HG02763 (cell line): ENCODE data around the gene SHISA9.
"Not testable (repeated sequence)": the region's sequence is repeated elsewhere in the genome, so short reads cannot be mapped to it uniquely, and the experiment has no call there.

Source experiments
- ATAC-seq: cut with Tn5 transposase; IDR thresholded peaks from one replicate; pipeline ENCODE4 v1.9.1; 2021; ENCODE audit warnings: mild to moderate bottlenecking, moderate library complexity; ENCODE audit not compliant: unreplicated experiment

The SHISA9 gene

DNA sequence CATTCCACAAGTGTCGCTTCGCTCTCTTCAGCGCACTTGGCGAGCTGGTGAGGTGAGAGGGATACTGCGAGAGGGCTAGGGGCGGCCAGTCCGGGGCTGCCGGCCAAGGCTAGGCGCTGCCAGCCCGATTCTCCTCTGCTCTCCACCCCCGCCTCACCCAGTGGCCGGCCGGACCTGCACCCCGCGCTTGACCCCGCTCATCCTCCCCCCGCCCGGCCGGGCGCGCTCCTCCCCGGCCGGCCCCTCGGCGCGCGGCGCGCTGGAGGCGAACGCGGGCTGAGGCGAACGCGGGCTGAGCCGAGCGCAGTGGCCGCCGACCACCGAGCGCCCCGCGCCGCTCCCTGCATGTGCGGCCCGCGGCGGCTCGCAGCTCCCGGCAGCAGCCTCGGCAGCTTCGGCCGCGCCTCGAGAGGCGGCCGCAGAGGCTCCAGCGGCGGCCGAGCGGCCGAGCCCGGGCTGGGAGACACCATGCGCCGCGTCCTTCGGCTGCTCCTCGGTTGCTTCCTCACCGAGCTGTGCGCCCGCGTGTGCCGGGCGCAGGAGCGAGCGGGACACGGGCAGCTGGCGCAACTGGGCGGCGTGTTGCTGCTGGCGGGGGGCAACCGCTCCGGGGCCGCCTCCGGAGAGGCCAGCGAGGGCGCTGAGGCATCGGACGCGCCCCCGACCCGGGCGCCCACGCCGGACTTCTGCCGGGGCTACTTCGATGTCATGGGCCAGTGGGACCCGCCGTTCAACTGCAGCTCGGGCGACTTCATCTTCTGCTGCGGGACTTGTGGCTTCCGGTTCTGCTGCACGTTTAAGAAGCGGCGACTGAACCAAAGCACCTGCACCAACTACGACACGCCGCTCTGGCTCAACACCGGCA, at the start of gene SHISA9:
TSS of gene SHISA9 (plus strand) at position 2 of the 865 bp plus-strand sequence.
- no peak for ATAC-seq

- no peak for ATAC-seq
These were observed 47.4 kb upstream of the SHISA9 start for GRCh38 chr16:12853972-12854371.

DNA sequence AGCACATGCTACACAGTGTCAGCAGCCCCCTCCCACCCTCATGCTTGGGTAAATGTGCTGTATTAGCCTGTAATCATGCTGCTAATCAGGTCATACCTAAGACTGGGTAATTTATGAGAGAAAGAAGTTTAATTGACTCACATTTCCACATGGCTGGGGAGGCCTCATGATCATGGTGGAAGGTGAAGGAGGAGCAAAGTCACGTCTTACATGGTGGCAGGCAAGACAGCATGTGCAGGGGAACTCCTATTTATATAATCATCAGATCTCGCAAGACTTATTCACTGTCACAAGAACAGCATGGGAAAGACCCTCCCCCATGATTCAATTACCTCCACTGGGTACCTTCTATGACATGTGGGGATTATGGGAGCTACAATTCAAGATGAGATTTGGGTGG, 44.0 kb upstream of the SHISA9 start:
- ATAC-seq: not testable (repeated sequence)

GRCh38 chr16:12862327-12862726, 39.1 kb upstream of the SHISA9 start:
- no peak for ATAC-seq

- no peak for ATAC-seq
These were observed 38.5 kb upstream of the SHISA9 start for GRCh38 chr16:12862941-12863340.

DNA sequence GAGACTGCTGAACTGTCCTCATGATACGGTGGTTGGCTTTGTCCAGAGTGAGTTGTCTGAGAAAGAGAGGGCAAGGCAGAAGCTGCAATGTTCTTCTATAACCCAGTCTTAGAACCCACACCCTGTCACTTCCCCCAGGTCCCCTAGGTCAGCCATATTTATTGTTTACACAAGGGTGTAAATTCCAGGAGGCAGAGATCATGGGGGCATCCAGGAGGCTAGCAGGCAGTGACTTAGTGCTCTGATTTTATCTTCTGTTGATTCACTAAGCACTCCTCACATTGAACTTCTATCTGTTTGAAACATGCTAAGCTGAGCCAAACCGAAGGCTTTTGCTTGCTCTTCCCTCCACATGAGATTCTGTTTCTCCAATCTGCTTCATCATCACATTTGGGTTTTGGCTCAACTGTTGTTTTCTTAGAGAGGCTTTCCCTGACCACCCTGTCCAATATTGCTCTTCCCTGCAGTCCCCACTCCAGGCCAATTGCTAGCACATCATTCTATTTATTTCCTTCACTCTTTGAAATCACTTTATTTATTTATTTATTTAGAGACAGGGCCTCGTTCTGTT, 34.3 kb upstream of the SHISA9 start:
- ATAC-seq: no peak

GRCh38 chr16:12868169-12868568, 33.2 kb upstream of the SHISA9 start:
- ATAC-seq: no peak

DNA sequence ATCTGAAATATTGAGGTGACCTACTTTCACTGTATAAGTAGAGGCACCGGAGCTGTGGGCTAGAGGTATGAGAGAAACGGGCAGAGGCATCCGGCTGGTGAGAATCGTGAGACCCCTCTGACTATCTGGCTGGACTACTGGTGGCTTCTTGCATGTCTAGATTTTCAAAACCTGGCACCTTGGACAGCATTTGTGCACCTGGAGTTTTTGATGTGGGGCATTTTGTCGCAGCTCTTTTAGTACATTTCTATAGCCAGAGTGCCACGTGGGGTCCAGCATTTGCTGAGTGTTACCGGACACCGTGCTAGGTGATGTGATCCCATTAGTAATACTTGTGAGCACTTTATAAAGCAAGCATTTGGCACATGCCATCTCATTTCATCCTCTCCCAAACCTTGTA, 32.6 kb upstream of the SHISA9 start:
- ATAC-seq: no peak

DNA sequence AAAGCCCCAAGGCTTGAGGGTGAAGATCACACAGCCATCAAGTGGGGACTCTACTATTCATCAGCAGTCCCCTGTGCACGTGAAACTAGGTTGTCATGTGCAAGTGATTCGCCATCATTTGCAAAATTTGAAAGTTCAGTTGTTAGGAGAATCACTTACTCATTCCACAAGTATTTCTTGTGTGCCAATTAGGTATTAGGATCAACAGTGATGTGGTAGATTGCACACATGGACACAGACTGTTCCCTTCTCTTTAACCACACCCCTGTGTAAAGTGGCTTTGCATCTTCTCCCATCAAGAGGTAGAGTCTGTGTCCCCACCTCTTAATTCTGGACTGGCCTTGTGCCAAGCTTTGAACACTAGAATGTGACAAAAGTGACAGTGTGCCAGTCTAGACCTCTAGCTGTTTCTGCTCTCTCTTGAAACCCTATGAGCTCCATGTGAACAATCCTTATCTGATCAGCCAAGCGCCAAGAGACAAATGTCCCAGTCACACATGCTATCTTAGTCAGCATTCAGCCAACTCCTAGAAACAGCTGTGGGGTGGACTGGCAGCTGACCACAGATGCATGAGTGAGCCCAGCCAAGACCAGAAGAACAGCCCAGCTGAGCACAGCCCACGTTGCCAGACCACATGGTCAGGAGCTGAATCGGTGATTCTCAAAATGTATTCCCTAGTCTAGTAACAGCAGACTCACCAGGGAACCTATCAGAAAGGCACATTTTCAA, 31.5 kb upstream of the SHISA9 start:
- no peak for ATAC-seq

DNA sequence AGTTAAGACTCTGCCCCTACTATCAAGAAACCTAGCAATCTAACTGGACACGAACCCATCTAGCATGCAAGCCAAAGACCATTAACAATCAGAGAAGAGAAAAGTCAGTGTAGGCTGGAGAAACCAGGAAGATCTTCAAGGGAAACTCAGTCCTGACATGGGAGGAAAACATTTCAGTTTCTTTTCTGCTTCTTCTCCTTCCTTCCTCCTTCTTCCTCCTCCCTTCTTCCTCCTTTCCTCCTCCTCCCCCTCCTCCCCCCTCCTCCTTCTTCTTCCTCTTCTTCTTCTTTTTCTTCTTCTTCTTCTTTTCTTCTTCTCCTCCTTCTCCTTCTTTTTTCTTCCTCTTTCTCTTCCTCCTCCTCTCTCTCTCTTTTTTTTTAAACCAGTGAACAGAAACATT, 29.6 kb upstream of the SHISA9 start:
- ATAC-seq: no peak

DNA sequence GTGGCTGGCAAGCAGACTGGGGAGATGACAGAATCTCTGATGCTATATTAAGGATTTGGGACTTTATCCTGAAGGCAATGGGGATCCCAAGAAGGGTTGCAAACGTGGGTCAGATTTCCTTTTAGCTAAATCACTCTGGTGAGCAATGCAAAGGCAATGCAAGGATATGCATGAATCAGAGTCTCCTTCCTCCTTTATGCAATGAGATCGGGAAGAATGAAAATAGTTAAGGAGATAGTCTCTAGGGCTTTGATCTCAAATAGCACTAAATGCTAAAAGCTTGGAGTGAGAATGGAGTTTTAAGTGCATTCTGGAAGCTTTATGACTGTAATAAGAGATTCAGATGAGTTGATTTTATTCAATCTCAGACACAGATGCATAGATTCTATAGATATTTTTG, 27.2 kb upstream of the SHISA9 start:
- ATAC-seq: no peak

DNA sequence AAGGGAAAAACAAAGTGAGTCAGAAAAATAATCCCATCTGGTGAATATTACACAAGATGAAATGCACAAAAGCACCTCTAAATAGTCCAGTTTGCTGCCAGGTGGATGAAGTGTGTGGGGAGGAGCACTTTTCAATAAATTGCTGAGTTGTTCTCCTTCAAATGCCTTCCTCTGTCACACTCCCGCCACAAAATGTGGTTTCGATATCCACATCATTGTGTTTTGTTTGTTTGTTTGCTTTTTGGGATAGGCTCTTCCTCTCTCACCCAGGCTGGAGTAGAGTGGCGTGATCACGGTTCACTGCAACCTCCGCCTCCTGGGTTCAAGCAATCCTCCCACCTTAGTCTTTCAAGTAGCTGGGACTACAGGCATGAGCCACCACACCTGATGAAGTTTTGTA, 24.6 kb upstream of the SHISA9 start:
- ATAC-seq: no peak

- ATAC-seq: no peak
These were observed 22.4 kb upstream of the SHISA9 start for GRCh38 chr16:12878973-12879372.

- ATAC-seq: no peak
These were observed 21.6 kb upstream of the SHISA9 start for GRCh38 chr16:12879812-12880211.

DNA sequence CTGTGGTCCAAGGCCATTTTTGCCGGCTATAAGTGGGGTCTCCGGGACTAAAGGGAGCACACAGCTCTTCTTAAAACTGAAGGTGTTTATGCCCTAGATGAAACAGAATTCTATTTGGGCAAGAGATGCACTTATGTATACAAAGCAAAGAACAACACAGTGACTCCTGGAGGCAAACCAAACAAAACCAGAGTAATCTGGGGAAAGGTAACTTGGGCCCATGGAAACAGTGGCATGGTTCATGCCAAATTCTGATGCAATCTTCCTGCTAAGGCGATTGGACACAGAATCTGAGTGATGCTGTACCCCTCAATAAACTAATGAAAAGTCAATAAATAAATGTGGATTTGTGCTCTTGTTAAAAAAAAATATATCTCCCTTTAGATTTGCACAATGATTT, 20.2 kb upstream of the SHISA9 start:
- ATAC-seq: no peak

DNA sequence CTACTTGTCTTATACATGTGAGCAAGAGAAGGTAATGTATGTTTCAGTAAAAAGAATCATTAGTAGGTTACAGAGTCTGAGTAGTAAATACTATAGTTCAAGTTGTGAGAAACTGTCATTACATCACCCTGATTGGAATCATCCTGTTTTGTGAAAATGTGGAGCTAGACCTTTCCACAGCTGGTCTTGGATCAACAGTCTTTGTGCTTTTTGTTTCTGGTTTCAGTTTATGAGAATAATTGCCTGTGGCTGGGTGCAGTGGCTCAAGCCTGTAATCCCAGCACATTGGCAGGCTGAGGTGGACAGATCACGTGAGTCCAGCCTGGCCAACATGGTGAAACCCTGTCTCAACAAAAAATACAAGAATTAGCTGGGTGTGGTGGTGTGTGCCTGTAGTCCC, 19.7 kb upstream of the SHISA9 start:
- no peak for ATAC-seq

DNA sequence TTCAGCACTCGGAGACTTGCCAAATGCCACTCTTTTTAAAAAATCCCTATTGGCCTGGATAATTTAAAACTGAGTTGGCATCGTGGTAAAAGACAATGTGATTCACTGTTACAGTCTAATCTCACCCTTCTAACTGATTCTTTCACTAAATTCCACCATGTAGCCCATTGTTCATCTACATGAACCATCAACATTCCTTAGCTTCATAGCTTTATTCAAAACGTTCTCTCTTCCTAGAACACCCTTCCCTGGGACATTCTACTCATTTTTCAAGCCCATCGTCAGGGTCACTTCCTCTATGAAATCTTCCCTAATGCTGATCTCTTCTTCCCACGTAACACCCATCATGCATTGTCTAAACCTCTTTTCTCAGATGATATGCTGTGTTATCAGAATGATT, 15.7 kb upstream of the SHISA9 start:
- no peak for ATAC-seq

- no peak for ATAC-seq
These were observed 9.6 kb upstream of the SHISA9 start for GRCh38 chr16:12891836-12892235.

- ATAC-seq: no peak
These were observed 8.2 kb upstream of the SHISA9 start for GRCh38 chr16:12893050-12893750.

DNA sequence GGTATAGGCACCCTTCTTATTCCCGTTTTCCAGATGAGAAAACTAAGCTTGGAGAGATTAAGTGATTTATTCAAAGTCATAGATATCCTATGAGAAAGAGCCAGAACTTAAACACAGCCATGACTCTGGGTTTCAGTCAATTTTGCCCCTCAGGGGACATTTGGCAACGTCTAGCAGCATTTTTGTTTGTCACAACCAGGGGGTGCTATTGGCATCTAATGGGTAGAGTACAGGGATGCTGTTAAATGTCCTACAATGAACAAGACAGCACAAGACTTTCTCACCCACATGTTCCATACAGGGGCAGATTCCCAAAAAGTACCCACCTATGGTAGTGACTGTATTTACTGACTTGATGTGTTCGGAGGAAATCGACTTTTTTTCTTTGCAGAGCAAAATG, 4.8 kb upstream of the SHISA9 start:
- ATAC-seq: no peak

GRCh38 chr16:12898551-12898950, 2.8 kb upstream of the SHISA9 start:
- ATAC-seq: no peak
